NCI-H128 (cell line): ENCODE measurements around the gene CLRN3.

Experiments
- DNase-seq: peaks from one replicate; lab custom pipeline; 2025; ENCODE audit not compliant: unreplicated experiment; lab: John Stamatoyannopoulos, UW

CLRN3 gene

DNA sequence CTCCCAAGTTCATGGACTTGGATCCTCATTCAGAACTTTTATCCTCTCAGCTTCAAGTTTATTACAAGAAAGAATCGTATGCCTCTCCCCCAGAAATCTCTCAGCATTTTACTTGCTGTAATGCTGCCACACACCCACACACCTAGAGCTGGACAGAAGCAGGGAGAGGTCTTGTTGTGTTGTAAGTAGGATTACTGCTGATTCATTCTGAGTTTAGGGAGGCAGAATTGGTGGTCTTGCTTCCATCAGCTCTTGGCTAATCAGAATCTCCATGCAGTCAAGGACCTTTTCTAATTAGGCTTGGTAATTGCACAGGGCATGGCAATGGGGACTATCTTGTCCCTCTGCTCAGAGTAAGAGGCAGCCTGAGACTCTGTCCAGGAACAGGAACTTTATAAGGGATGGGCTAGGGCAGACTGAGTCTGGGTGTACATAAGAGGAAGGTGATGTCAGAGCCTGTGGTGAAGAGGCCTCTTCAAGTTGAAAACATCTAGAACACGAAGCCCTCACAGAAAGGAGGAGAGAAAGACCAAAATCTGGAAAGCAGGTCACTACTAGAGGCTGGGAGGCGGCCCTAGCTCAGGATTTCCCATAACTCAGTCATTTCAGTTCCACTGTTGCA is 7.1 kb upstream of the CLRN3 start:
- DNase-seq = no peak

DNA sequence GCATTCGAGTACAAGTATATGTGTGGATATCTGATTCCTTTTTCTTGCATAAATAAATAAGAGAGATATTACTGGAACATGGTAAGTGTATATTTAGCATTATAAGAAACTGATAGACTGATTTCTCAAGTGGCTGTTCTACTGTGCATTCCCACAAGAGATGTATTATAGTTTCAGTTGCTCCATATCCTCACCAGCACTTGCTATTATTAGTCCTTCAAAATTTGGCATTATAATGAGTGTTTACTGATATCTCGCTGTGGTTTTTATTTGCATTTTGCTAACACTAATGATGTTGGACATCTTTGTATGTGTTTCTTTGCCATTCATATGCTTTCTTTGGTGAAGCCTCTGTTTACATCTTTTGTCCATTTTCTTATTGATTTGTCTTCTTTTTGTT is 4.4 kb upstream of the CLRN3 start:
- DNase-seq = no peak

DNA sequence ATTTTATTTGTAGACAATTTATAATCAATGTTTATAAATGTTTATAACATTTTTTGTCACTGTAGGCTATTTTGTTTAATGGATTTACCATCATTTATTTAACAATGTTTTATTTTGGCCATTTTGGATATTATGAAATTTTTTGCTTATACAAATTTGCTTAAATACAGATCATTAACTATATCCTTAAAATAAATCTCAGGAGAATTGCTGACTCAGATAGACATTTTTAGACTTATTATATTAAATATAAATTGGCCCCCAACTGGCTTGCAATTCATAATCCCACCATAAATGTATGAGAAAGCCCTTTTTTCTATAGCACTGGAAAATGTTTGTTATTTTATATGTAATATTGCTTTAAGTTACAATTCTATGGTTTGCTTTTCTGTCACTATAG is 3.8 kb upstream of the CLRN3 start:
- DNase-seq = no peak

DNA sequence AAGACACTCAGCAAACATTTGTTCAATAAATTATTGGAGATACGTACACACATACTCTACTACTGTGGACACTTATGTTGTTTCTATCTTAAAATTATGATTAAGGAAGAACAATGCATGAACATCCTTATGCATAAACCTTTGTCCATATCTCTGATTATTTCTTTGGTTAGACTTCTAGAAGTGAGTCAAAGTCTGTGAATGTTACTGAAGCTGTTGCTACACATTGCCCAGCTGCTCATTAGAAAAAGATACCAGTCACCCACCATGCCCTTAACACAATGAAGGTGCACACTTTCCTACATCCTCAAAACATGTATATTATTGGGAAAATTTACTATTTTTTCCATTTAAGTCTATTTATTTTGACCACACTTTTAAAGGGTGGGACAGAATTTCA is 1.4 kb upstream of the CLRN3 start:
- no peak for DNase-seq

DNA sequence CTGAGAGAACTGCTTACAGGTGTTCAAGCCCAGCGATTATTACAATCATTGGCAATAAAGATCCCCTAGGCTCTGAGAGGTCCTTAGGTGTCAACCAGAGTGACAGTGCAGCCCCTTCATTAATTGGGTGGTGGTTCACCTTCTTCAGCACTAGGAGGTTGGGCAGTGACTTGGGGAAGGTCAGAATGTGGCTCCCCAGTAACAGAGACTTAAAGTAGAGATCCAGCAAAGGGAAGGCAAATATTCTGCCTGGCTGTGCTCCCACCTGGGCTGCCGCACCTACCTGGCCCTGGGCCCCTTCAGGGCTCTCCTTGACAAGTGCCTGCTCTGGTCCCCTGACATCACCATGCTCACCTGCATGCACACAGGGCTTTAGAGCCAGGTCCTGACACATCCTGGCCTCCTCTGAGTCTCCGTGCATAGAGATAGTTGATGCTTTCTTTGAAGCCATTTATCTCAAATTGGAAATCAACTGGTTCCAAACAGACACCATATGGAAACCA is 1.9 kb downstream of the CLRN3 start:
- DNase-seq = no peak

DNA sequence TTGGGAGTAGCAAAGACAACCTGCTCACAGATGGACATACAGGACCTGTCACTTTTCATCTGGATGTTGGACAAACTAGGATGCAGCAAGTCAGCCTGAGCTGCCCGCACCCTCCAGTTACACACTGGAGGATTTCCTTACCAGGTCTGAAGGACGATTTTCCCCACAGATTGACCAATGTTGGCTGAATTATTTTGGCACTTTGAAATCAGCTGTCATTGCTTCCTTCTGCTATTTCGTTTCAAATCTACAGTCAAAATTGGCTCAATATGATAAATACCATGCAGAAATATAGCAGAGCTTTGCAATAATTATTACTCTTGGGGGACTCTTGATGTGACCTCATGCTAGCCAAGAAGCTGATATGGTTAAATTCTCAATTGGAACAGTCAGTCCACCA is 2.5 kb downstream of the CLRN3 start:
- no peak for DNase-seq

DNA sequence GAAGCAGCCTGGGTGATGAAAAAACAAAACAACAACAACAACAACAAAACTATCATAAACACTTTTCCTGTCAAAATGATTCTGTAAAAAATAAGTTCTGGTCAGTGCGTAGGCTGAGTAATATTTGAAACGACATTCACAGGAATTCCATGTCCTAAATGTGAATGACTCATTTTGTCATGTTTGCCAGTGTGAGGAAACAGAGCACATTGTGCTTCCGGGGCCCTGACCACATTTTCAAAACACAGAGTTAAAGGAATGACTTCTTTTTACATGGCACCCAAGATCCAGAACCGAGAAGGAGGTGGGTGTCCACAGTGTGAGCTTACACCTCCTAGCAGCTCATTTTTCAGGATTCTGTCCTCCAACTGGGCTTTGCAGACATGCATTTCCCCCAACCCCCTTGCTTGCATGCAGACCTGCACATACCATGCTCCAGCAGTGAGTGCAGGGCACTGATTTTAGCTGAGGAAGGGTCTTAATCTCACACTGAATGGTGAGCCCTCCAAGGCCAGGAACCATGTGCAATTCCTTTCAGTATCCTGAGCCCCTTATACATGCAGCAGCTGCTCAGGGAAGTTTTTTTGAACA is 3.0 kb downstream of the CLRN3 start:
- no peak for DNase-seq

DNA sequence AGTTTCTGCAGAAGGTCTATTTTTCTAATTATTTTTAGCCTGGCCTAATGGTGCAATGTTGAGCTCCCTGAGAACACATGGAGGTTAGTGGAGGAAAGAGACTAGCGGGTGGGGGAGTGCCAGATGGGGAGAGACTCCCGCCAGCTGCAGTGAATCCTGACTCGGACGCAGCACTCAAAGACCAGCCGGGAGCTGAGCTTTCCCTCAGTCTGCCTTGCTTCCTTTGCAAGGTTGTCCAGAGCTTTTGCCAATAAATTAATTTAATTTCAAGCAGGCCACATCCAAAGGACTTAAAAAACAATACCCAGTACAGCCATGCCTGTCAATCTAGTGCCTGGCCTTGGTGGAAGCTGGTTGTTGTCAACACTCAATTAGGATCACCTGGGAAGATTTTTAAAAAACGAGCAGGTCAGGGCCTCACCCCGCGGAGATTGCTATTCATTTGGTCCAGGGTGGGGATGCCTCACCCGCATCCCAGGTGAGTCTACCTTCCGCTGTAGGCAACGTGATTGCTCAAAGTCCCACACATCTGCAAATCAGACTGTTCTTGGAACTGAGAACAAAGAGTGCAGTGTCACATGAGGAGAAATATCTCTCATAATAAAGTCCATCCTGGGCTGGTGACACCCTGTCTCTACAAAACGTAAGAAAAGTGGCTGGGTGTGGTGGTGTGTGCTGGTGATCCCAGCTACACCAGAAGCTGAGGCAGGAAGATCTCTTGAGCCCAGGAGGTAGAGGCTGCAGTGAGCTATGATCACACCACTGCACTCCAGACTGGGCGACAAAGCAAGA is 4.0 kb downstream of the CLRN3 start:
- no peak for DNase-seq

DNA sequence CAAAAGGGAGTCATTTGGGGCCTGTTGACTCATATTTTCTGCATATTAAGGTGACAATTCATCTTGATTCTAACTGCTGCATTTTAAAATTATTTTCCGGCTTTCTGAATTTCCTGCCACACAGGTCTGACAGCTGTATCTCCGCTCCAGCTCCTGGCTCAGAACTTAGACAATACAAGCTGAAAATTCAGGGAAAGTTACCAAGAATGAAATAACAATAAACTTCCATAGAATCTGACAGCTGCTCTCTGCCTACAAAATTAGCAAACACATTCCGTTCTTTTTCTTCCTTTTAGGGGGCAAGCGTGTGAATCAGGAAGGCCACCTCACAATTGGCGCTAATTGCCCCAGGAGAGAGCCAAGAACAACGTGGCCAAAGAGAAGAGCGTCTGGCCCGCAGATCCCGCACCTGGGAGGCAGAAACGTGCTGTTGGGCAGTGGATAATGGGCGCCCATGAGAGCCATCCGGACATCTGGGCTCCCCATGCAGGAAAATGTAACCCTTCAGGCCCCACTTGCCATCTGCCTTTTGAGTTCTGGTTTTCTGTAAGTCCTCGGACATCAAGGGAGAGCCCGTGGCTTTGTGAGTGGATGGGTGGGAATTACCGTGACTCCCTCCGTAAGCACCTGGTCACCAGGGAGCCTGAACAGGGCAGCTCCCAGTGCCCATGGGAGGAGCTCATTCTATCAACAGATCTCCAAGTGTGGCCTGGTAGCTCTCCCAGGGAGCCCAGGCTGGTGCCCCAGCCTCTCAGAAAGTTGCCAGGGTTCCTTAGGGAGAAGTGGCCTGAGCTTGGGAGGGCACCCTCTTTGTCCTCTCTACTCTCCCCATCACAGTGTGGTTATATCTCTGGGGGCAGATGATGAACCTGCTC is 5.0 kb downstream of the CLRN3 start:
- DNase-seq = no peak

DNA sequence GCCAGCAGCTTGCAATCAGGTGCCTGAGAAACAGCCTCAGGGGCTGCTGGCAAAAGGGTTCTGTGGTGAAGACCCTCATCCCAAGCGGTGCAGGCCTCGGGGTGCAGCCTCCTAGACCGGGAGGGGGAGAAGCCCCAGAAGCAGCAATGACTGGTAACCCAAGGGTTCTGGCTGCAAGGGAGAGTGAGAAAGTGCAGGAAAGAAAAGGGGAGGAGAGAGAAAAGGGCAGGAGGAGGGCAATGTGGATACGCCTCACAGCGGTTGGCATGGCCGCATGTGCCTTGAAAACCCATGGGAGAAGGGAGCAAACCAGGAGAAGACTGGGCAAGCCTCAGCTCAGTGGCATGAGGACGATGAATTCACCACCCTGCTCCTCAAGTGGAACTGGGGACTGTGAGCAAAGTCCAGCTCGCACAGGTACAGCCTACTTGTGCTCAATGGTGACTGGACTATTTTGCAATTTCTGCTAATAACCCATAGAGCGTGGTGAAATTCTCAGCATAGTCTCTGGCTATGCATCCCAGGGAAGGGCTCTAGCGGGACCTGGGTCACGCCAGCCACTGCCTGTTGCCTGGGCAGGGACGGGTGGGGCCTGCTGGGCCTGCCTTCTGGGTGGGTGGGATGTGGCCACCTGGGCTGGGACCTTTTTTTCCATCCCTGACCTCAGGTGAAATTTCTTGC is 6.2 kb downstream of the CLRN3 start:
- no peak for DNase-seq

DNA sequence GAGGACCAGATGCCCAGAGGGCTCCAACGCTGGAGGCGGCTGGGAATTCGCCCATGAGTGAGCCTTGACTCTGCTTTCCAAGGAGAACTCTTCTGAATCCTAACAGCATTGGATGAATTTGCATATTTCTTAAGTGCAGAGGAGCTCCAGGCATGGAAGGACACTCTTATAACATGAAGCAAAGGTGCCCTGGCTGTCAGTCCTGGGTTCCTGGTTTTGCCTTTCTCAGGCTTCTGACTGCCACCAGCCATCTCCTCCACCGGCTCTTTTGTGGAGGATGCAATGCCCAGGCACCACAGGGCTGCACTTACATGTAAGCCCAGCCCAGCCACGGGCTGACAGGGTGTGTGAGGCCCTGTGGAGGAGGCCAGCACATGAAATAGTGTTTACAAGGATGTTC is 8.2 kb downstream of the CLRN3 start:
- no peak for DNase-seq

DNA sequence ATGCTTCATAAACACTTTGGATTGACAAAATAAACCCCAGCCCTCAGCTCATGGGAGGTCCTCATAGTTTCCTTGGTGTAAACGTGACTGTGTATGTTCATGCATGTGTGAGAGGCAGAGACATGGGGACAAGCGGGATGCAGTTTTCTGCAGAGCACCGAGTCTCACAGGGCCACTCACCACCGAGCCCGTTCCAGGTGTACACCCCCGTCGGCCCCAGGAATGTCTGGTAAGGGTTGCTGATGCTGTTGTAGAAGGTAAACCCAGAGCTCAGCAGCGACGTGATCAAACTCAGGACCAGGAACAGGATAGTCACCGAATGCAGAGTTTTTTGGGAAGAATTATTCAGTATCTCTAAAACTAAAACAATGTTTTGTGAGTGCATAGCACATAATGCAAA is 9.2 kb downstream of the CLRN3 start:
- DNase-seq = no peak

DNA sequence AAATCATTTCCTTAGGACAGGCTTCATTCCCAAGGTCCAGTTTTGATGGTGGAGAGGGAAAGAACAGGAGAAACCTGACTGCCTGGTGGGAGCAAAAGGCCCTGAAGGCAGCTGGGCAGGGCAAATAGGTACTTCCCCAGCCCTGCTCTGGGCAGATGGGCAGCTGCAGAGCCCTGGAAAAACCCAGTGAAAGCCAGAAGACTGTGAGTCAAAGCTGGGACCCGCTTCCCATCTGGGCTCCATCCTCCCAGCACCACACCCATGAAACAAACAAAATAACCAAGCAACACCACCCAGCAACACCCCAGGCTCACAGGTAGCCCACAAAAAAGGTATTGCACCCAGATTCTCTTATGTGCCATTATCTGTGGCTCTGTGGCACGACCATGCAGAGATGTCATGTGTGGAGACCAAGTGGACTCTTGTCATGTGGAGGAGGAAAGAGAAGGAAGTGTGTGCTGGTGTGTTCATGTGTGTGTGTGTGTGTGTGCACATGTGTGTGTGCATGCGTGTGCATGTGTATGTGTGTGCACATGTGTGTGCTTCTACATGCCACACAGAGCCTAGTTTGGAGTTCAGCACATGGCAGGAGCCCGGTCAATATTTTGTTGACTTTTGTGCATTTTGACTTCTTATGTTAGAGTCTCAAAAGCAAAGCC is 9.8 kb downstream of the CLRN3 start:
- DNase-seq = no peak

DNA sequence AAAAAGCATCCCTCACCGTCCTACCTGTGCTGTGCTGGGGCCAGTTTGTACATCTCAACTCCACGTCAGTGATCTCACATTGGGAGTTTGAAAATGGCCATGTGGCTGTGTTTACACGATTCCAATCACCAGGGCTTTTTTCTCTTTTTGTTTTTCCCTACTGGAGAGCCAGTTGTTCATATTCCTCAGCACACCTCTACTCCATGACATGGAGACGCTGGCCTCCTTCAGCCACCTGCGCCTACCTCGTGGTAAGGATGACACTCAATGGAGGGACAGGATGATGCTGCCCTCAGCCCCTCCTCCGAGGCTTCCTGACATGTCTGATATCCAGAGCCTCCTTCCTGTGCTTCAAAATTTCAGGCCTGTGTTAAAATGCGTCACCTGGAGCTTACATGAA is 10.3 kb downstream of the CLRN3 start:
- DNase-seq = no peak

DNA sequence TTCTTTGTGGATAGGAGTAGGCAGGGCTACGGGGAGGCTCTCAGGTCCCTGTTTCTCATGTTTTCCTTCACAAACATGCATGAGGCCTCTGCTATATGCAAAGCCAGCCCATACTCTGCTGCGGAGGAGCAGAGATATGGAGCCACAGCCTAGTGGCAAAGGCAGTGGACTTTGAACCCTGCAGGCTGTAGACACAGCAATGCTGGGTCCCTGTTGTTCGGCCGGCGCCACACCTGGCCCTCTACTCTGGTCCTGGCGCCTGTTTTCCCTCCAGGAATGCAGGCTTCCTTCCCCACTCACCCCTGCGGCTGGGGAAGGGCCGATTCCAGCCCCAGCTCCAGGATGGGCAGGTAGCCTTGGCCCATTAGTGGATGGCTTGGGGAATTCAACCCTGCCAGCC is 11.5 kb downstream of the CLRN3 start:
- DNase-seq = no peak

DNA sequence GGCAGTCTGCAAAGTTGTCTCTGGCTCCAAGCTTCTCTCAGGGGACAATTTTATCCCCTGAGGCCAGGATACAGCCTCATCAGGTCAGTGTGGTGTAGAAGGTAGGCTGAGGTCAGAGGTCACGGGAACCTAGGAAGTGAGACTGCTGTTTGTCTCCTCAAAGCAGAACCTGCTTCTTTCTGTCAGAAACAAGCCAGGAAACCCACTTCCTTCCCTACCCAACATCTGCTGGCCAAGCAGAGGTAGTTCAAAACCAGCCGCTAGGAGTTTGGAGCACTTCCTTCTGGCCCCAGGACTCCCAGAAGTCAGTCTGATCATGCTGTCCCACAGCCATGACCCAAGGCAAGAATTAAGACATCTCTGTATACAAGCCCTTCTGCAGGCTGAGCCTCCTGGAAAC is 12.2 kb downstream of the CLRN3 start:
- no peak for DNase-seq

DNA sequence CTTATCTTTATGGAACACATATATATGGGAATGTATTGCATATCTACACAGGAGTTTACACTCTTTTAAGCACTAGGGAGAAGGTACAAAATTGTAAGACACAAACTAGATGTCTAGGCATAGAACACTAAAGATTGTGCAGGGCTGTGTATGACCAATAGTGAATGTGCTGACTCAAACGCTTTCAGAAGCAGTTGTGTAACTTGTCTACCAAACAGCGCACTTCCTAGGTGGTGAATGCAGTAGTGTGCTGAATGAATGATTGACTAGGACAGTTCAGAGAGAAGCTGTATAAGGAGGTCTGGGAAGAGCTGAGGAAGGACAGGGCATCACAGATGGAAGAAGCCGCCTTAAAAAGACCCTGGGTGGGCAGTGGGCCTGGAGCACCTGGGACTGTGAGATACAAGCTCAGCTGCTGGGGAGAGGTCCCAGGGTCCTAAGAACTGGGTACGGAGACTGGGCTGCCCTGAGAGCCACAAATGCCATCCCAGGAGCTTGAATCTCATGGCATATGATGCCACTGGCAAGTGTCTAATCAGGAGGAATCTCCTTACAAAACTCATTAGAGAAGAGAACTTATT is 14.2 kb downstream of the CLRN3 start:
- no peak for DNase-seq

DNA sequence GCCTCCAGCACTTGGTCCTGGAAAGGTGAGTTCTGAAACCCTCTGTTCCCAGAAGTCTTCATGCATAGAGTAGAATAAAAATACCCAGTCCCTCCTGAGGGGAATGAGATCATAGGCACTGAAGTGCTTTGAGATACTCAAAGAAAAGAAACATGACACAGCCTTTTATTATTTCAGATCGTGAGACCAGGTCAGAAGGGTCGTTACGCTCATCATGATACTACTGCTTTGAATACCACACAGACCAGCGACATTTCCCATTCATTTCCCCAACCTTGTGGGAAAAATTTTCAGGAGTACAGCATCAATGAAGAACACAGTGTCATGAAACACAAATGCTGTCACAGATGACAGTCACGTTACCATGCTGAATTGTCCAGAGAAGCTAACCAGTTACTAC is 15.0 kb downstream of the CLRN3 start:
- no peak for DNase-seq

DNA sequence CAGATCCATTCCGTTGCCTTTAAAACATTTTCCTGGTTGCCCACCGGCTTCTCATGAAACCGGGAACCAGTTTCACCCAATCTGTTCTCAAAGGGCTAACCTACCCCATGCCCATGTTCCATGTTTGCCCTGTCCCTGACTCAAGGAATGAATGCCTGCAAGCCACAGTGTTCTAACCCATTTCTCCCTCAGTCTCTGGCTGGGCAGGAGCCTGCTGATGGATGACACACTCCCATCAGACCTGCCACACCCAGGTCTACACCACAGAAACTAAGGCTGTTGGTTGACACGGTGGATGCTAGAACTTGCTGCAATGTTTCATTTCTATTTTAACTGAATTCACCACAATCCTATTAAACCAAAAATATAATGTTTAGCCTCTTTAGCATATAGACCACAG is 15.6 kb downstream of the CLRN3 start:
- DNase-seq = no peak

DNA sequence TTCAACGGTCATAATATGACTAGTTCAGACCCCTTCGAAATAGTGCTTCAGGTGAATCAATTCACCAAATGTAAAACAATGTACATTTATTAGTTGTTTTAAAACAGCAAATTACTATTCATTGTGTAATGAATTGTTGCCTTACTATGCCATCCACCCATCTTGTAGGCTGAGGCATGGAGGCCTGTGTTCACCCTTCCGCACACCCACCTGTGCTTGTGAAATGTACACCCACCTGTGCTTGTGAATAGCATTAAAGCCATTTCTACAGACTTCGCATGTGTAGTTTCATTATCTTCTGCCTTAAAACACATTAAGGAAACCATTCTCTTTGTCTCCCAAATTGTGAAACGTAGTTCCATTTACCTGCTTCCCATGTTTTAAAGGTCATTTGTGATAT is 16.8 kb downstream of the CLRN3 start:
- DNase-seq = no peak
